Adrenal gland (tissue), 5 donors: ENCODE results near the gene GNG11.

Source experiments
- POLR2A ChIP-seq, 2 donors: fragments of 450-650 bp; IDR thresholded peaks; one replicate each; pipeline ENCODE4 v1.6.1; 2017; ENCODE audit warnings: antibody characterized with exemption in 2 of 2, mild to moderate bottlenecking in 2 of 2, moderate library complexity in 1 of 2
- TF ChIP-seq, protein P1 (sequence below), 6 experiments: fragments of 450-650 bp in 4 of 6; fragments of 200-600 bp in 2 of 6; sonication (generic) in 1 of 6; IDR thresholded peaks; 1 replicate in 5 of 6; 2 replicates in 1 of 6; pipeline versions ENCODE4 v1.5.1 to v1.8.0; 2016 to 2021; ENCODE audit warnings: antibody characterized with exemption in 6 of 6, mild to moderate bottlenecking in 2 of 6, moderate library complexity in 1 of 6
- donor health status: DM: no; HTN: no; CAD: no.

DNA sequence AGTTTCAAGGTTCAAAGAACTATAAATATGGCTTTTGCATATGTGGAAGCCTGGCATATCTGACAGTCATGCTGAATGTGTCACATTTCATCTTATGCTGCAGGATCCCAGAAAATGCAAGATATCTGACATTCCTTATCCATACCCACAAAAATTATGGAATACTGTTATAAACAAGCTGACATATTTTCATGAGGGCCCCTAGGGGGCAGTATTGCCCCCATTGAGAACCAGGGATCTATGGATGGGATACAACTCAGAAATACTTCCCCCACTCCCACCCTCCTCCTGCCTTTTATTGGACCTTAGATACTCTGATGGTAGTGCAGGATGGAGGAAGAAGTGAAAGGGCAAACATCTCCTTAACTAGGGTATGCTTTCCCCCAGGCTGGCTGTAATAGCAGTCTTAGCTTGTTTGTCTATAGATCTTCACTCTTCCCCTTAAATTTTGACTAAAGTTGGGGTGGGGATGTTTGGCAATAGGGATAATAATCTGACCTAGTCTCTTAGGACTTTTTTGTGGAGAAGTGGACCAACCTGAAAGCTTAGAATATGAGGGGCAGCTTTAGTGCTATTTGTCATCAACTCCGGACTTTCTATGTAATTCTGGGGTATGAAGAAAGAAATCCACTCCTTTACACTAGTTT lies 18.6 kb upstream of the GNG11 start:
- TF ChIP-seq, protein P1, sequence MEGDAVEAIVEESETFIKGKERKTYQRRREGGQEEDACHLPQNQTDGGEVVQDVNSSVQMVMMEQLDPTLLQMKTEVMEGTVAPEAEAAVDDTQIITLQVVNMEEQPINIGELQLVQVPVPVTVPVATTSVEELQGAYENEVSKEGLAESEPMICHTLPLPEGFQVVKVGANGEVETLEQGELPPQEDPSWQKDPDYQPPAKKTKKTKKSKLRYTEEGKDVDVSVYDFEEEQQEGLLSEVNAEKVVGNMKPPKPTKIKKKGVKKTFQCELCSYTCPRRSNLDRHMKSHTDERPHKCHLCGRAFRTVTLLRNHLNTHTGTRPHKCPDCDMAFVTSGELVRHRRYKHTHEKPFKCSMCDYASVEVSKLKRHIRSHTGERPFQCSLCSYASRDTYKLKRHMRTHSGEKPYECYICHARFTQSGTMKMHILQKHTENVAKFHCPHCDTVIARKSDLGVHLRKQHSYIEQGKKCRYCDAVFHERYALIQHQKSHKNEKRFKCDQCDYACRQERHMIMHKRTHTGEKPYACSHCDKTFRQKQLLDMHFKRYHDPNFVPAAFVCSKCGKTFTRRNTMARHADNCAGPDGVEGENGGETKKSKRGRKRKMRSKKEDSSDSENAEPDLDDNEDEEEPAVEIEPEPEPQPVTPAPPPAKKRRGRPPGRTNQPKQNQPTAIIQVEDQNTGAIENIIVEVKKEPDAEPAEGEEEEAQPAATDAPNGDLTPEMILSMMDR (IDR thresholded peaks at IDR 0.05): peak; percentile 39 to 79 (median 63)
- TF ChIP-seq POLR2A (IDR thresholded peaks at IDR 0.05): no peak
